GM20000 (cell line): ENCODE data around the gene VIL1.

Experiments used
- DNase-seq: peaks from one replicate; pipeline ENCODE4 v3.0.0; 2012; ENCODE audit warnings: low spot score
- TF ChIP-seq, protein P1 (sequence below): IDR thresholded peaks from 2 replicates; pipeline ENCODE4 v1.5.1; 2012; ENCODE audit warnings: mild to moderate bottlenecking, control low read depth; ENCODE audit errors: extremely low read depth, missing control alignments

Gene VIL1

DNA sequence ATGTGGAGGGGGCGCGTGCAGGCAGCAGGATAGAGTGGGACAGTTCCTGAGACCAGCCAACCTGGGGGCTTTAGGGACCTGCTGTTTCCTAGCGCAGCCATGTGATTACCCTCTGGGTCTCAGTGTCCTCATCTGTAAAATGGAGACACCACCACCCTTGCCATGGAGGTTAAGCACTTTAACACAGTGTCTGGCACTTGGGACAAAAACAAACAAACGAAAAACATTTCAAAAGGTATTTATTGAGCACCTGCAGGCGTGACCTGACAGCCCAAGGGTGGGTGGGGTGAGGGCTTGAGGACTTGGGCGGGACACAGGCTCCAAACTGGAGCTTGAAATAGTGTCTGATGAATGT, 23.9 kb upstream of the VIL1 start:
- no peak for DNase-seq
- TF ChIP-seq, protein P1, sequence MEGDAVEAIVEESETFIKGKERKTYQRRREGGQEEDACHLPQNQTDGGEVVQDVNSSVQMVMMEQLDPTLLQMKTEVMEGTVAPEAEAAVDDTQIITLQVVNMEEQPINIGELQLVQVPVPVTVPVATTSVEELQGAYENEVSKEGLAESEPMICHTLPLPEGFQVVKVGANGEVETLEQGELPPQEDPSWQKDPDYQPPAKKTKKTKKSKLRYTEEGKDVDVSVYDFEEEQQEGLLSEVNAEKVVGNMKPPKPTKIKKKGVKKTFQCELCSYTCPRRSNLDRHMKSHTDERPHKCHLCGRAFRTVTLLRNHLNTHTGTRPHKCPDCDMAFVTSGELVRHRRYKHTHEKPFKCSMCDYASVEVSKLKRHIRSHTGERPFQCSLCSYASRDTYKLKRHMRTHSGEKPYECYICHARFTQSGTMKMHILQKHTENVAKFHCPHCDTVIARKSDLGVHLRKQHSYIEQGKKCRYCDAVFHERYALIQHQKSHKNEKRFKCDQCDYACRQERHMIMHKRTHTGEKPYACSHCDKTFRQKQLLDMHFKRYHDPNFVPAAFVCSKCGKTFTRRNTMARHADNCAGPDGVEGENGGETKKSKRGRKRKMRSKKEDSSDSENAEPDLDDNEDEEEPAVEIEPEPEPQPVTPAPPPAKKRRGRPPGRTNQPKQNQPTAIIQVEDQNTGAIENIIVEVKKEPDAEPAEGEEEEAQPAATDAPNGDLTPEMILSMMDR: no peak

DNA sequence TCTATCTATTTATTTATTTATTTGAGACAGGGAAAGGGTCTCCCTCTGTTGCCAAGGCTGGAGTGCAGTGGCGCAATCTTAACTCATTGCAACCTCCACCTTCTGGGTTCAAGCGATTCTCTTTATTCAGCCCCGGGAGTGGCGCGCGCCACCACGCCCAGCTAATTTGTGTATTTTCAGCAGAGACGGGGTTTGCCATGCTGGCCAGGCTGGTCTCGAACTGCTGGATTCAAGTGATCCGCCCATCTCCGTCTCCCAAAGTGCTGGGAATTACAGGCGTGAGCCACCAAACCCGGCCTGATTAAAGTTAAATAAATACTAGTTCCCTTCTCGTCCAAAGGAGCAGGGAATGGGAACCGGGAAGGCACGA, 23.5 kb upstream of the VIL1 start:
- TF ChIP-seq, protein P1: no peak
- no peak for DNase-seq

DNA sequence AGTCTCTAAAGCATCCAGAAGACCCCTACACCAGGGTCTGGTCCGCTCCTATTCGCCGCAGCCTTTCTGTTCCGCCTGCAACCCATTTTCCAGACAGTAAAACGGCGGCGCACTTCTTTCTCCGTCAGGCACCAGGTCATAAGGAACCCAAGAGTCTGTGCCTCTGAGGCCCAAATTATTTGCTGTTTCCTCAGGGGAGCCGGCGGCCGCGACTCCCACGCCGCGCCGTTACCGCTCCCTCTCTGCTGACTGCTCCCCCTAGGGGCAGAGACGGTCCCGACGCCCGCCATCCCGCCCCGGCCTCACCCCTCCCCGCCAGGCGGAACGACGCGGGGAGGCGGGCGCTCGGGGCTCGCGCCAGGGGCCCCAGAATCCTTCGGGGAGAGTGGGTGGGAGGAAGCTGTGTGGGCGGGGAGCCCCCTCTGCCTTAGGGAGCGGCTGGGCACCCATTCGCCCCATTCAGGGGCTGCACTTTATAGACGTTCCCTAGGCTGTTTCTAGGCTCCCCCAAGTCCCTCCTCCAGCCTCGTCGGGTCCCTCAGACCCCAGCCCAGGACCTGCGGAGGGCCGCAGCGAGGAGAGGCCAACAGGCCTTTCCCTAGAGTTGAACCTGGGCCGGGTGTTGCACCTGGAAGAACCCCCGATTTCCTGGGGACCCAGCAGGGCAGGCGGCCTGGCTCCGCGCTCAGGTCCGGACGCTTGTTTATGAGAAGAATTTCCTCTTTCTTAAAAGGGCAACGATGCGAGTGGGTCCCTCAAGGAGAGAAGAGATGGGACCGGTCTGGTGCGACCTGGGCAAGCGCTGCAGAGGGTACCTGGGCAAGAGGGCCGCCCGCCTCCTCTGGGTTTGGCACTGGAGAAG, 22.9 kb upstream of the VIL1 start:
- peak; percentile 95 for DNase-seq
- TF ChIP-seq, protein P1: peak; percentile 41

DNA sequence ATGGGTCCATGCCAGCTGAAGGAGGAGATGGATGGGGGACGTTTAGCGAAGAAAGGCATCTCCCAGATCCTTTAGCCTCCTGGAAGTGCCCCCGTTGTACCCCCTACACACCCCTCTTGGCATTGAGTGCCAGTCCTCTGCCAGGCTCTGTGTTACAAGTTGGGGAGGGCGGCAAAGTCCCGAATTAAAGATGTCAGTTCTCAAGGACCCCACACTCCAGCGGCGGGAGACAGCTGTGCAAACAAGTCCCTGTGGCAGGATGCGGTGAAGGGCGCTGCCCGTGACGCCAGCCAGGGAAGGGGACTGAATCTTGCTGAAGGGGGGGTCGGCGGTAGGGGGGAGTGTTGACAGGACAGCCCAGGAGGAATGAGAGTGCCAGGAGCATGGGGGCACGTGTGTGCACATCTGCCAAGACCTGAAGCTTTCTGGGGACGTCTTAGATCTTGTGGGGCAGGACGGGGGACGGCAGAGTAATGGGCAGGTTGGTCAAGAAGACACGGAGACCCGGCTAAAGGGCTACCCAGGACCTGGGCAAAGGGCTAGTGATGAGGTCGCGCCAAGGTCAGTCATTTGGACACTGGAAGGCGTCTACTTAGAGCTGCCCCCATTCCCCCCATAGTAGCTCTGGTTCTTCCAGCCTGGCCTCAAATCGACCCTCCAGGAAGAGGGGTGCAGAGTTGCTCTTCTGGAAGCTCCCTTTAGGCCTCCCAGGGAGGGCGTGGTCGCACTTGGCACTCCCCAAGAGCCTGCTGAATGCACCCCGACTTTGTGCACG, 22.0 kb upstream of the VIL1 start:
- TF ChIP-seq, protein P1: no peak
- DNase-seq: no peak

DNA sequence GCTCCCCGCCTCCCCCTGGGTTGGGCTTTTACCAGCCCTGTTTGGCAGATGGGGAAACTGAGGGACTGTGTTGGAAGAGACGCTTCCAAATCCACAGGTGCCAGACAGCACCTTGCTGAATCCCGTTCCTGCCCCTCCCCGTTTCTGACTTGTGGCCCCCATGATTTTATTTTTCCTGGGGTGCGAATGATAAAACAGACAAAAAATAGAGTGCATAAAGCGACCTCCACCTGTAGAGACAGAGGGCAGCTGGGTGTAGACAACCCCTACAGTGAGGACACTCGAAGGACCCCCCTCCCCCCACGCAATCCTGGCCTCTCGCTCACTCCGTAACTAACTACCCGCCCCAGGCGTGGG, 21.5 kb upstream of the VIL1 start:
- DNase-seq: no peak
- TF ChIP-seq, protein P1: no peak

DNA sequence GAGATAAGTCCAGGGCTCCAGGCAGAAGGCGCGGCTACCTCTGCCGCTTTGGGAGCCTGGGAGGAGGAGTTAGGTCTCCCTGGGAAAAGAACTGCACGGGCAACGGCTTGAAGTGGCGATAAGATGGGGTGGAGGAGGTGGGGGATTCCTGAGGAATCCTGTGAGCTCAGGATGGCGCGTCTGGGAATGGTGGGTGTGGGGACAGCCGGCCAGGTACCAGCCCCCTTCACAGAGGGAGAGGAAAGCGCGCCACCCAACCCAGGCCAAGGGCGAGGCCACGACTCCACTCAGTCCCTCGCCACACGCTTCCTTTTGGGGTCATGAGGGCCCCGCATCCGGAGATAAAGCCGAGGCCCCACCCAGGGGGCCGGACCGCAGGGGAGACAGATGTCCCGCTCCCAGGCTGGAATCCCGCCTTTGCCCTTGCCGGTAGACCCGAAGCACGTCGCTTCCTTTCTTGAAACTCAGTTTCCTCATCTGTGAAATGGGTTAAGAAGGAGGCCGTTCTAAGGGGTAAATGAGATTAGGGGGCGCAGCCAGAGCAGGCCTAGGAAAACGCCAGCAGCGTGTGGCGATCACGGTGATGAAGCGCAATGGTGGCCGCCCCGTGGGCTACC, 21.0 kb upstream of the VIL1 start:
- peak; percentile 83 for DNase-seq
- TF ChIP-seq, protein P1: no peak
